ENCODE measurements around the gene ARMC5. TPM values are rescaled to one million over a fixed set of nuclear protein-coding genes. Genes with fewer than 3 reads are reported as not detected.

The ARMC5 gene
- total RNA-seq, 1 experiment from 2014 or later, result 11.8 TPM

DNA sequence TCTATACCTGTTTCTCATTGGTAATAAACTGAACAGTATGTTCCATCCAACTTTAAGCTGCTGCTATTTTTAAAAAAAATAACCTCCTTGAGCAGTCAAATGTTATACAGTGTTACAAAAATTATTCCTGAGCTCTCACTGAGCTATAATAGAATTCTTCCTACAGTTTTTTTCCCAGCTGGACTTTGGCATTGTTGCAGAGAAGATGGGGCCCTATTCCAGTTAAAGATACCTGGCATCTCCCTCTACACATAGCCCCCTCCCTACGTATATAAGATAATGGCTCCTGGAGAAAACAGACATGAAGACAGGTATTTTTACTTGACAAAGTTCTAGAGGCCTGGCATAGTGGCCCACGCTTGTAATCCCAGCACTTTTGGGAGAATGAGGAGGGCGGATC lies 29.5 kb upstream of the ARMC5 start:
- no peak overlapping the region for H3K9ac ChIP-seq (ENCODE audit: low read length)
- H3K4me2 ChIP-seq (ENCODE audit: low read length), result no peak overlapping the region
- H3K4me1 ChIP-seq (ENCODE audit: control insufficient read depth in 1 of 2, insufficient read depth in 2 of 2, low read length in 2 of 2), result peaks cover 0 to 2% of the 10 kb centered on the region in 2 experiments; a peak in 3 of 4 replicates
- BruUV-seq (replicated peaks), result no TSS peak
- ATAC-seq (no peak), DNase-seq (ENCODE audit: low read depth, low spot score) (no peak)
- no peaks in the 10 kb centered on the region for H3K9me2 ChIP-seq (ENCODE audit: insufficient read depth)
- no peak overlapping the region for H3K4me3 ChIP-seq (replicated peaks in 1 of 2; ENCODE audit: low read depth in 1 of 2, low read length in 2 of 2)
- no peaks in the 10 kb centered on the region for H3K36me3 ChIP-seq (ENCODE audit: control insufficient read depth in 1 of 2, insufficient read depth in 2 of 2, low read length in 2 of 2)
- no peak overlapping the region for H2AFZ ChIP-seq (ENCODE audit: low read depth, low read length, poor library complexity, severe bottlenecking)
- RAD21 ChIA-PET (ENCODE audit: low non-redundant PET in 1 of 2, low total read pairs in 2 of 2, uncharacterized antibody in 2 of 2, unreplicated experiment in 2 of 2), result no interaction called here
- intact Hi-C loops (cut with micrococcal nuclease), result no loop called here
- POLR2A ChIA-PET, result no interaction called here
- no peaks in the 10 kb centered on the region for H4K20me1 ChIP-seq (ENCODE audit: insufficient read depth)
- no peaks in the 10 kb centered on the region for H3K27me3 ChIP-seq (ENCODE audit: insufficient read depth, low read length)
- TF ChIP-seq SIN3A (IDR thresholded peaks at IDR 0.05; ENCODE audit: low read depth), result no peak
- no peak for TF ChIP-seq ZFX (IDR thresholded peaks at IDR 0.05)
- TF ChIP-seq FOSL1 (IDR thresholded peaks at IDR 0.05; ENCODE audit: low read depth), result no peak
- TF ChIP-seq REST (IDR thresholded peaks at IDR 0.05; ENCODE audit: low read depth), result no peak
- no peak for TF ChIP-seq ZNF274 (IDR thresholded peaks at IDR 0.05; ENCODE audit: low read depth, low read length)
- TF ChIP-seq POLR2A (IDR thresholded peaks at IDR 0.05; ENCODE audit: borderline replicate concordance, extremely low read depth, insufficient read depth, insufficient read length), result no peak
- no peak for TF ChIP-seq EGR1 (IDR thresholded peaks at IDR 0.05; ENCODE audit: low read depth)
- TF ChIP-seq, protein P1, sequence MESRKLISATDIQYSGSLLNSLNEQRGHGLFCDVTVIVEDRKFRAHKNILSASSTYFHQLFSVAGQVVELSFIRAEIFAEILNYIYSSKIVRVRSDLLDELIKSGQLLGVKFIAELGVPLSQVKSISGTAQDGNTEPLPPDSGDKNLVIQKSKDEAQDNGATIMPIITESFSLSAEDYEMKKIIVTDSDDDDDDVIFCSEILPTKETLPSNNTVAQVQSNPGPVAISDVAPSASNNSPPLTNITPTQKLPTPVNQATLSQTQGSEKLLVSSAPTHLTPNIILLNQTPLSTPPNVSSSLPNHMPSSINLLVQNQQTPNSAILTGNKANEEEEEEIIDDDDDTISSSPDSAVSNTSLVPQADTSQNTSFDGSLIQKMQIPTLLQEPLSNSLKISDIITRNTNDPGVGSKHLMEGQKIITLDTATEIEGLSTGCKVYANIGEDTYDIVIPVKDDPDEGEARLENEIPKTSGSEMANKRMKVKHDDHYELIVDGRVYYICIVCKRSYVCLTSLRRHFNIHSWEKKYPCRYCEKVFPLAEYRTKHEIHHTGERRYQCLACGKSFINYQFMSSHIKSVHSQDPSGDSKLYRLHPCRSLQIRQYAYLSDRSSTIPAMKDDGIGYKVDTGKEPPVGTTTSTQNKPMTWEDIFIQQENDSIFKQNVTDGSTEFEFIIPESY (IDR thresholded peaks at IDR 0.05; ENCODE audit: extremely low read depth, insufficient replicate concordance, low read length), result no peak
- TF ChIP-seq RAD21 (IDR thresholded peaks at IDR 0.05; ENCODE audit: low read depth), result no peak
- no peak for TF ChIP-seq TCF7L2 (IDR thresholded peaks at IDR 0.05; ENCODE audit: borderline replicate concordance, extremely low read depth, insufficient read depth, insufficient read length)
- no peak for TF ChIP-seq JUND (IDR thresholded peaks at IDR 0.05)
- TF ChIP-seq SRF (IDR thresholded peaks at IDR 0.05; ENCODE audit: low read depth), result no peak
- TF ChIP-seq, protein P2, sequence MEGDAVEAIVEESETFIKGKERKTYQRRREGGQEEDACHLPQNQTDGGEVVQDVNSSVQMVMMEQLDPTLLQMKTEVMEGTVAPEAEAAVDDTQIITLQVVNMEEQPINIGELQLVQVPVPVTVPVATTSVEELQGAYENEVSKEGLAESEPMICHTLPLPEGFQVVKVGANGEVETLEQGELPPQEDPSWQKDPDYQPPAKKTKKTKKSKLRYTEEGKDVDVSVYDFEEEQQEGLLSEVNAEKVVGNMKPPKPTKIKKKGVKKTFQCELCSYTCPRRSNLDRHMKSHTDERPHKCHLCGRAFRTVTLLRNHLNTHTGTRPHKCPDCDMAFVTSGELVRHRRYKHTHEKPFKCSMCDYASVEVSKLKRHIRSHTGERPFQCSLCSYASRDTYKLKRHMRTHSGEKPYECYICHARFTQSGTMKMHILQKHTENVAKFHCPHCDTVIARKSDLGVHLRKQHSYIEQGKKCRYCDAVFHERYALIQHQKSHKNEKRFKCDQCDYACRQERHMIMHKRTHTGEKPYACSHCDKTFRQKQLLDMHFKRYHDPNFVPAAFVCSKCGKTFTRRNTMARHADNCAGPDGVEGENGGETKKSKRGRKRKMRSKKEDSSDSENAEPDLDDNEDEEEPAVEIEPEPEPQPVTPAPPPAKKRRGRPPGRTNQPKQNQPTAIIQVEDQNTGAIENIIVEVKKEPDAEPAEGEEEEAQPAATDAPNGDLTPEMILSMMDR (IDR thresholded peaks at IDR 0.05 in 2 of 3, conservative IDR thresholded peaks at IDR 0.05 in 1 of 3; ENCODE audit: borderline replicate concordance in 1 of 3, insufficient read depth in 1 of 3, low read depth in 2 of 3, low read length in 2 of 3), result no peak
- TF ChIP-seq CEBPB (IDR thresholded peaks at IDR 0.05; ENCODE audit: low read depth), result no peak
- no peak for TF ChIP-seq CBX3 (IDR thresholded peaks at IDR 0.05; ENCODE audit: low read depth)
- no peak for TF ChIP-seq EZH2 (IDR thresholded peaks at IDR 0.05)
- CTCF ChIA-PET, result interaction anchor here (1.5 kb wide), 1 partner anchor 476 kb away, joined by 3 read pairs; no protein-coding TSS in a partner anchor
- H3K27ac ChIP-seq (ENCODE audit: low read depth, low read length), result no peak overlapping the region
- no peaks in the 10 kb centered on the region for H3K9me3 ChIP-seq (ENCODE audit: control insufficient read depth in 1 of 2, insufficient read depth in 1 of 2, low read depth in 1 of 2, low read length in 2 of 2)
- H3K79me2 ChIP-seq (ENCODE audit: insufficient read depth, low read length), result no peaks in the 10 kb centered on the region

Data from HCT116 (cell line).